ENCODE results near the gene MANBA.

MANBA gene

DNA sequence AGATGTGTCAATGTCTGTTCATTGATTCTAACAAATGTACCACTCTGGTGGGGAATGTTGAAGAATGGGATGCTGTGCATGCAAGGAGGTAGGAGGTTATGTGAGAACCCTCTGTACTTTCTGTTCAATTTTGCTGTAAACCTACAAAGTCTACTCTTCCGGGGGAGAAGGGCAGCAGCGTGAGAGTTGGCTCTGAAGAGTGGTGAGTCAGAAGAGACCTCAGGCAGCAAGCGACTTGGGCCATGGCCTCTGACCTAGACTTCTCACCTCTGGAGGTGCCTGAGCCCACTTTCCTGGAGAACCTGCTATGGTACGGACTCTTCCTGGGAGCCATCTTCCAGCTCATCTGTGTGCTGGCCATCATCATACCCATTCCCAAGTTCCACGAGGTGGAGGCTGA, 26.7 kb downstream of the MANBA start:
- no peaks in the 10 kb centered on the region for H3F3A ChIP-seq (ENCODE audit: control insufficient read depth, insufficient read depth)
- H3K9me2 ChIP-seq (replicated peaks; ENCODE audit: control insufficient read depth, low read length) = no peaks in the 10 kb centered on the region
- no peak for TF ChIP-seq EZH2phosphoT487 (IDR thresholded peaks at IDR 0.05; ENCODE audit: borderline replicate concordance, low read length)
- TF ChIP-seq, protein P1, sequence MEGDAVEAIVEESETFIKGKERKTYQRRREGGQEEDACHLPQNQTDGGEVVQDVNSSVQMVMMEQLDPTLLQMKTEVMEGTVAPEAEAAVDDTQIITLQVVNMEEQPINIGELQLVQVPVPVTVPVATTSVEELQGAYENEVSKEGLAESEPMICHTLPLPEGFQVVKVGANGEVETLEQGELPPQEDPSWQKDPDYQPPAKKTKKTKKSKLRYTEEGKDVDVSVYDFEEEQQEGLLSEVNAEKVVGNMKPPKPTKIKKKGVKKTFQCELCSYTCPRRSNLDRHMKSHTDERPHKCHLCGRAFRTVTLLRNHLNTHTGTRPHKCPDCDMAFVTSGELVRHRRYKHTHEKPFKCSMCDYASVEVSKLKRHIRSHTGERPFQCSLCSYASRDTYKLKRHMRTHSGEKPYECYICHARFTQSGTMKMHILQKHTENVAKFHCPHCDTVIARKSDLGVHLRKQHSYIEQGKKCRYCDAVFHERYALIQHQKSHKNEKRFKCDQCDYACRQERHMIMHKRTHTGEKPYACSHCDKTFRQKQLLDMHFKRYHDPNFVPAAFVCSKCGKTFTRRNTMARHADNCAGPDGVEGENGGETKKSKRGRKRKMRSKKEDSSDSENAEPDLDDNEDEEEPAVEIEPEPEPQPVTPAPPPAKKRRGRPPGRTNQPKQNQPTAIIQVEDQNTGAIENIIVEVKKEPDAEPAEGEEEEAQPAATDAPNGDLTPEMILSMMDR (IDR thresholded peaks at IDR 0.05; ENCODE audit: low read depth, low read length, poor library complexity, severe bottlenecking) = no peak
- no peaks in the 10 kb centered on the region for H4K20me1 ChIP-seq (ENCODE audit: control insufficient read depth, insufficient read depth, low read depth, low read length)
- no peak overlapping the region for H3K27ac ChIP-seq (ENCODE audit: low read depth, low read length)
- no peak overlapping the region for H3K4me3 ChIP-seq (ENCODE audit: low read length)
- H3K4me2 ChIP-seq (ENCODE audit: low read length) = no peak overlapping the region
- no peaks in the 10 kb centered on the region for H3K27me3 ChIP-seq (ENCODE audit: control insufficient read depth, low read length)
- H3K9me3 ChIP-seq (ENCODE audit: control insufficient read depth, insufficient read depth, low read length) = no peaks in the 10 kb centered on the region; the same call in 1 of the 2 replicates
- H3K36me3 ChIP-seq (ENCODE audit: control insufficient read depth, low read length) = no peaks in the 10 kb centered on the region
- peaks cover 6% of the 10 kb centered on the region for H3K4me1 ChIP-seq (ENCODE audit: control insufficient read depth, low read length)
- H3K79me2 ChIP-seq (ENCODE audit: control insufficient read depth, low read length) = peaks cover 17% of the 10 kb centered on the region

DNA sequence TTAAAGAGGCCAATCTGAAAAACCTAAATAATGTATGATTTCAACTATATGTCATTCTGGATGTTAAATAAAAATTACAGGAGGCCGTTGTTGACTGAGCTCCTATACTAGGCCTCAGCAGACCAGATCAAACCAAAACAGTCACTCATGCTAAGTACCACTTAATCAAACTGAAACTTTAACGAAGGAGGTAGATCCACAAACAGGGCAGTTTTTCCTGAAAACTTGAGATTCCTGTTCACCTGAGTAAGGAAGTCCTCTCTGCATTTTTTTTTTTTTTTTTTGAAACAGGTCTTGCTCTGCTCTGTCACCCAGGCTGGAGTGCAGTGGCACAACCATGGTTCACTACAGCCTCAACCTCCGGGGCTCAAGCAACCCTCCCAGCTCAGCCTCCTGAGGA, 27.7 kb downstream of the MANBA start:
- Histone ChIP-seq H3K4me2 (ENCODE audit: low read length) (no peak overlapping the region), H3K4me3 (ENCODE audit: low read length) (no peak overlapping the region), H3F3A (ENCODE audit: control insufficient read depth, insufficient read depth) (no peaks in the 10 kb centered on the region), H3K9me3 (ENCODE audit: control insufficient read depth, insufficient read depth, low read length) (no peaks in the 10 kb centered on the region; the same call in 1 of the 2 replicates), H3K36me3 (ENCODE audit: control insufficient read depth, low read length) (no peaks in the 10 kb centered on the region), H4K20me1 (ENCODE audit: control insufficient read depth, insufficient read depth, low read depth, low read length) (no peaks in the 10 kb centered on the region), H3K79me2 (ENCODE audit: control insufficient read depth, low read length) (peaks cover 9% of the 10 kb centered on the region), H3K9me2 (replicated peaks; ENCODE audit: control insufficient read depth, low read length) (no peaks in the 10 kb centered on the region), H3K27me3 (ENCODE audit: control insufficient read depth, low read length) (no peaks in the 10 kb centered on the region), H3K27ac (ENCODE audit: low read depth, low read length) (no peak overlapping the region), H3K4me1 (ENCODE audit: control insufficient read depth, low read length) (peaks cover 6% of the 10 kb centered on the region)
- no peak for TF ChIP-seq EZH2phosphoT487 (IDR thresholded peaks at IDR 0.05; ENCODE audit: borderline replicate concordance, low read length)
- TF ChIP-seq, protein P1 (IDR thresholded peaks at IDR 0.05; ENCODE audit: low read depth, low read length, poor library complexity, severe bottlenecking) = no peak

DNA sequence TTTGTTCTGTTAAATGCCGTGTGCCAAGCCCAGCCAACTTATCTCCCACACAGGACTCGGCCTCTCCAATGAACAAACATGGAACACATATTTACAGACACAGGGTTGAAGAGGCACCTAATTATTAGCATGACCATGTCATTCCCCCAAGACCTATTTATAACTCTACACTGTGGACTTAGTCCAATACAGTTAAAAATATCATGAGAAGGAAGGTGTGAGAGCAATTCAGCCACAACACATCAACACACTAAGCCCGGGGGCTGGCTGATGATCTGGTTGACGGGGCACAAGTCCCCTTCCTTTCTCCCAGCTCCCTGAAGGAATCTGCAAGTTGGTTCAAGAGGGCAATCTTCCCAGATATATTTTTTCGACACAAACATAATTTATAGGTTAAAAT, 28.1 kb downstream of the MANBA start:
- Histone ChIP-seq H3K36me3 (ENCODE audit: control insufficient read depth, low read length) (no peaks in the 10 kb centered on the region), H3F3A (ENCODE audit: control insufficient read depth, insufficient read depth) (no peaks in the 10 kb centered on the region), H3K27me3 (ENCODE audit: control insufficient read depth, low read length) (no peaks in the 10 kb centered on the region), H3K9me2 (replicated peaks; ENCODE audit: control insufficient read depth, low read length) (no peaks in the 10 kb centered on the region), H3K4me1 (ENCODE audit: control insufficient read depth, low read length) (peaks cover 6% of the 10 kb centered on the region), H4K20me1 (ENCODE audit: control insufficient read depth, insufficient read depth, low read depth, low read length) (no peaks in the 10 kb centered on the region), H3K9me3 (ENCODE audit: control insufficient read depth, insufficient read depth, low read length) (no peaks in the 10 kb centered on the region), H3K4me3 (ENCODE audit: low read length) (no peak overlapping the region), H3K4me2 (ENCODE audit: low read length) (no peak overlapping the region), H3K27ac (ENCODE audit: low read depth, low read length) (no peak overlapping the region), H3K79me2 (ENCODE audit: control insufficient read depth, low read length) (peaks cover 5% of the 10 kb centered on the region)
- TF ChIP-seq, protein P1 (IDR thresholded peaks at IDR 0.05; ENCODE audit: low read depth, low read length, poor library complexity, severe bottlenecking) = no peak
- TF ChIP-seq EZH2phosphoT487 (IDR thresholded peaks at IDR 0.05; ENCODE audit: borderline replicate concordance, low read length) = no peak

Measured in DOHH2 (cell line).